Adrenal gland (tissue), 5 donors: ENCODE data around the gene NR2F2.

Experiments
- POLR2A ChIP-seq, 2 donors: fragments of 450-650 bp; IDR thresholded peaks; one replicate each; pipeline ENCODE4 v1.6.1; 2017; ENCODE audit warnings: antibody characterized with exemption in 2 of 2, mild to moderate bottlenecking in 2 of 2, moderate library complexity in 1 of 2
- TF ChIP-seq, protein P1 (sequence below), 6 experiments: fragments of 450-650 bp in 4 of 6; fragments of 200-600 bp in 2 of 6; sonication (generic) in 1 of 6; IDR thresholded peaks; 1 replicate in 5 of 6; 2 replicates in 1 of 6; pipeline versions ENCODE4 v1.5.1 to v1.8.0; 2016 to 2021; ENCODE audit warnings: antibody characterized with exemption in 6 of 6, mild to moderate bottlenecking in 2 of 6, moderate library complexity in 1 of 6
- donor health status: DM: no; HTN: no; CAD: no.

- TF ChIP-seq, protein P1, sequence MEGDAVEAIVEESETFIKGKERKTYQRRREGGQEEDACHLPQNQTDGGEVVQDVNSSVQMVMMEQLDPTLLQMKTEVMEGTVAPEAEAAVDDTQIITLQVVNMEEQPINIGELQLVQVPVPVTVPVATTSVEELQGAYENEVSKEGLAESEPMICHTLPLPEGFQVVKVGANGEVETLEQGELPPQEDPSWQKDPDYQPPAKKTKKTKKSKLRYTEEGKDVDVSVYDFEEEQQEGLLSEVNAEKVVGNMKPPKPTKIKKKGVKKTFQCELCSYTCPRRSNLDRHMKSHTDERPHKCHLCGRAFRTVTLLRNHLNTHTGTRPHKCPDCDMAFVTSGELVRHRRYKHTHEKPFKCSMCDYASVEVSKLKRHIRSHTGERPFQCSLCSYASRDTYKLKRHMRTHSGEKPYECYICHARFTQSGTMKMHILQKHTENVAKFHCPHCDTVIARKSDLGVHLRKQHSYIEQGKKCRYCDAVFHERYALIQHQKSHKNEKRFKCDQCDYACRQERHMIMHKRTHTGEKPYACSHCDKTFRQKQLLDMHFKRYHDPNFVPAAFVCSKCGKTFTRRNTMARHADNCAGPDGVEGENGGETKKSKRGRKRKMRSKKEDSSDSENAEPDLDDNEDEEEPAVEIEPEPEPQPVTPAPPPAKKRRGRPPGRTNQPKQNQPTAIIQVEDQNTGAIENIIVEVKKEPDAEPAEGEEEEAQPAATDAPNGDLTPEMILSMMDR (IDR thresholded peaks at IDR 0.05) = no peak
- TF ChIP-seq POLR2A (IDR thresholded peaks at IDR 0.05) = no peak
These were observed 31.0 kb downstream of the NR2F2 start for GRCh38 chr15:96361309-96362010.
